HT-29 (cell line): Measurements from ENCODE around the gene CPNE4. TPM values are rescaled to one million over a fixed set of nuclear protein-coding genes. Genes with fewer than 3 reads are reported as not detected.

Experiments
- DNase-seq: peaks from one replicate; pipeline ENCODE4 v3.0.0-alpha.2; 2015; ENCODE audit warnings: low spot score
- total RNA-seq: library from RNA; depleted of rRNA; stranded (reverse); fragments of >200 nt; shearing (Covaris generic); gene quantifications from 2 replicates; pipeline ENCODE4 v1.2.3, GENCODE V29; 2014

CPNE4 gene
- total RNA-seq, 1 experiment from 2014 or later = not detected

- DNase-seq = no peak
These were observed 237.0 kb downstream of the CPNE4 start for GRCh38 chr3:131797776-131798175.

GRCh38 chr3:131796558-131797198 lies 238.1 kb downstream of the CPNE4 start:
- no peak for DNase-seq

DNA sequence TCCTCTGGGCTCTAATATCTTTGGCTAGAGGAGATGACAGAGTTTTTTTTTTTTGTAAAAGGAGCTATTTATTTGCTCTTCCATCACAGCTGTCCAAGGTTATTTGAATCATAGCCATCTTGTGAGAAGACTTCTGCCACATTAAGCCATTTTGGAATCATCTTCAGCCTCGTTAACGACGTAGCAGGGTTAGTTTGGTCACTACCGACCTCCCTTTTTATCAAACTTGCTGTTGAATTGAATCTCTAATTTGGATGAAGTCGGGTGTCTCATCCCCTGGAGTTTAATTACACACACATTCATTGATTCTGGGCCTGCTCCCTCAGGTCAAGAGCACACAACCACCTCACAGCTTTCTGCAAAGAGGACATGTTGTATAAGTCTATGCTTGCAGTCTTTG lies 238.7 kb downstream of the CPNE4 start:
- no peak for DNase-seq

DNA sequence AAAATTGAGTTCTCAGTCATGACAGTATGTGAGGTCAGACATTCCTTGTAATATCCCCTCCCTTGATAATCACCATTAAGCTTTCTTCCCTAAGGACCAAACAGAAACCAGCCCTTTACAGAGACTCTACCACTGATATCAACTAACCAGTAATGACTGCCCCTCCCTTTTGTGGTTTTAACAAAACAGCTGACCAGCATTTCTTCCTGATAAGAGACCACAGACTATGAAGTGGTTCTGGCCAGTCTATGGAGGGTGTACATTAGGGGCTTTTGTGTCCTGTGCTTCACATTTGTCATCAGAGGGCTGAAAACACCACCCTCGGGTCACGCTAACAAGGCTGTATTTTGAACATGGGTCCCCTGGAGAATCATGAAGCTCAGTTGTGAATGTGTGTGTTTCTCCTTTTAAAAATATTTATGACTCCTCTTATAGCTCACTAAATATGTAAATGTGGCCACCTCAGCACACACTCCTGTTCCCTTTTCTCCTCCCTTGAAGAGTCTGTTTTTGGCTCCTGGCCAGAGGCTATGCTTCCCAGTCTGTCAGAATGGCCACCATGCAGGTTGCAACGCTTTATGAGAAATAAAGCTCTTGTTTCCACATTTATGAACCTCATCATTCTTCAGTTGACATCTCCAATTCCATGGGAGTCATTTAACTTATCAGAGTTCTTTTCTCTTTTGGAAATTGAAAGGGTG lies 239.3 kb downstream of the CPNE4 start:
- DNase-seq = no peak

GRCh38 chr3:131794766-131795388 lies 239.9 kb downstream of the CPNE4 start:
- DNase-seq = peak; percentile 64

DNA sequence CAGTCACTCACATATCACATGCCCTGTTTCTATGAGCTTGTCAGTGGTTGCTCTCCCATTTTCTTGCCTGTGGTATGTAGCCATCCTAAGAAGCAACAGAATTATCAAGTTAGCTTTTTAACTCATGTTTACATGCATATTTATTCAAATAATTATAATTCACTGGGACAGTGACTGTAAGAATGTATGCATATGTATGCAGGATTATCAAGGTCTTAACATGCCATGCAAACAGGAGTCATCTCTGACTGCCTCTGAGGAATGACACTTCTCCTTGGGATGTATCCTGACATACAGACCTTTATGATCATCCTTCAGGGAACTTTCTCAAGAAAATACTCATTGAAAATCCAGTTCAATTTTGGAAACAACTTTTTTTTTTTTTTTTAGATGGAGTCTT lies 240.9 kb downstream of the CPNE4 start:
- no peak for DNase-seq

GRCh38 chr3:131789188-131789587 lies 245.6 kb downstream of the CPNE4 start:
- DNase-seq = no peak

GRCh38 chr3:131786386-131786785 lies 248.4 kb downstream of the CPNE4 start:
- DNase-seq = no peak

- DNase-seq = no peak
These were observed 252.1 kb downstream of the CPNE4 start for GRCh38 chr3:131782751-131783150.

GRCh38 chr3:131778526-131778925 lies 256.3 kb downstream of the CPNE4 start:
- no peak for DNase-seq

- no peak for DNase-seq
These were observed 259.2 kb downstream of the CPNE4 start for GRCh38 chr3:131775650-131776049.

- DNase-seq = no peak
These were observed 262.4 kb downstream of the CPNE4 start for GRCh38 chr3:131772269-131773026.

GRCh38 chr3:131762981-131763564 lies 271.7 kb downstream of the CPNE4 start:
- no peak for DNase-seq

- DNase-seq = no peak
These were observed 278.4 kb downstream of the CPNE4 start for GRCh38 chr3:131756405-131756804.

- DNase-seq = no peak
These were observed 279.4 kb downstream of the CPNE4 start for GRCh38 chr3:131755380-131755779.

- no peak for DNase-seq
These were observed 284.6 kb downstream of the CPNE4 start for GRCh38 chr3:131750256-131750655.

GRCh38 chr3:131749826-131750225 lies 285.0 kb downstream of the CPNE4 start:
- no peak for DNase-seq

- no peak for DNase-seq
These were observed 287.3 kb downstream of the CPNE4 start for GRCh38 chr3:131747466-131747865.

- no peak for DNase-seq
These were observed 290.0 kb downstream of the CPNE4 start for GRCh38 chr3:131744765-131745164.

- DNase-seq = no peak
These were observed 291.7 kb downstream of the CPNE4 start for GRCh38 chr3:131743126-131743525.

GRCh38 chr3:131739211-131739610 lies 295.6 kb downstream of the CPNE4 start:
- DNase-seq = no peak

DNA sequence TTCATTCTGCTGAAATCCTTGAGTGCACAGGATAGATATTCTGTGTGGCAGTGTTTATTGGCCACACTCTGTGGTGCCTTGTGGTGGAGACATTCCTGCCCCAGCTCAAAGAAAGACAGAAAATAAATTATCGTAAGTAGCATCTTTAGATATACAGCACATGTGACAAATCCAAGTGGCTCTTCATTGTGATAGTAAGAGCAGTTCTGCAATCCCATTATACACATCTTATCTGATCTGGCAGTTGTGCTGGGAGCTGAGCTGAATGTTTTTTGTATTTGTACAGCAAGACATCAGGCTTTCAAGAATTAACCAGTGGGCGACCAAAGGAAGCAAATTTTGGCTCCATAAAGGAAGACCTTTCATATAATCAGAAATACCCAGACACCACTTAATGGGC lies 296.7 kb downstream of the CPNE4 start:
- no peak for DNase-seq
